ENCODE measurements around the gene GATAD2B. TPM values are rescaled to one million over a fixed set of nuclear protein-coding genes. Genes with fewer than 3 reads are reported as not detected.

GATAD2B gene
- total RNA-seq, 5 donors from 2014 or later (not counting 1 experiment from before 2014, with no cell fraction given) = 94.6 to 107 (median 103) TPM

- DNase-seq (peak; percentile 35 to 85 (median 58)), ATAC-seq (replicated peaks in 1 of 4) (peak; percentile 56 to 69 (median 59))
- Mint-ChIP-seq H3K27me3 (no peaks in the 10 kb centered on the region), H3K27ac (peak overlapping the region; percentile 90 to 96), H3K4me3 (peak overlapping the region; percentile 91 to 94 (median 92)), H3K36me3 (peaks cover 21% of the 10 kb centered on the region), H3K4me1 (peaks cover 30 to 45% (median 34%) of the 10 kb centered on the region in 3 donors), H3K9me3 (no peaks in the 10 kb centered on the region)
- H3K4me1 ChIP-seq (ENCODE audit: control insufficient read depth in 1 of 2, extremely low read depth in 1 of 2, insufficient read depth in 2 of 2, low read length in 2 of 2) = peaks cover 9 to 50% of the 10 kb centered on the region in 2 experiments
- peak overlapping the region; percentile 84 for H3K27ac ChIP-seq (ENCODE audit: low read length)
- POLR2A ChIA-PET = interaction anchor here (0.5 to 2.6 kb wide), 3 partner anchors 23 to 40 kb away, joined by 5 to 10 read pairs (median 8); partner anchors contain the start of gene GATAD2B (in 1 of the 2)
- H3K27me3 ChIP-seq (replicated peaks in 1 of 2; ENCODE audit: control insufficient read depth in 2 of 2, extremely low read depth in 1 of 2, insufficient read depth in 2 of 2, low read length in 1 of 2) = no peaks in the 10 kb centered on the region
- peaks cover 16 to 67% of the 10 kb centered on the region in 2 donors for H3K36me3 ChIP-seq (ENCODE audit: control insufficient read depth in 2 of 2, extremely low read depth in 1 of 2, insufficient read depth in 1 of 2, low read length in 1 of 2)
- WGBS (ENCODE audit: insufficient coverage) = under 1% methylated on average over 73 of the region's 95 CpGs
- CTCF ChIA-PET = interaction anchor here in 1 of 2 donors (0.6 to 4.3 kb wide), 11 partner anchors 11 to 141 kb away, joined by 3 to 25 read pairs (median 6); partner anchors contain the start of genes CREB3L4, CRTC2, GATAD2B and JTB
- H3K4me3 ChIP-seq (ENCODE audit: control insufficient read depth in 1 of 2, extremely low read depth in 1 of 2, low read length in 1 of 2) = peak overlapping the region; percentile 70 to 83
- H3K9me3 ChIP-seq = no peaks in the 10 kb centered on the region
Observed at GRCh38 chr1:153945795-153946621, 23.2 kb upstream of the GATAD2B start.

DNA sequence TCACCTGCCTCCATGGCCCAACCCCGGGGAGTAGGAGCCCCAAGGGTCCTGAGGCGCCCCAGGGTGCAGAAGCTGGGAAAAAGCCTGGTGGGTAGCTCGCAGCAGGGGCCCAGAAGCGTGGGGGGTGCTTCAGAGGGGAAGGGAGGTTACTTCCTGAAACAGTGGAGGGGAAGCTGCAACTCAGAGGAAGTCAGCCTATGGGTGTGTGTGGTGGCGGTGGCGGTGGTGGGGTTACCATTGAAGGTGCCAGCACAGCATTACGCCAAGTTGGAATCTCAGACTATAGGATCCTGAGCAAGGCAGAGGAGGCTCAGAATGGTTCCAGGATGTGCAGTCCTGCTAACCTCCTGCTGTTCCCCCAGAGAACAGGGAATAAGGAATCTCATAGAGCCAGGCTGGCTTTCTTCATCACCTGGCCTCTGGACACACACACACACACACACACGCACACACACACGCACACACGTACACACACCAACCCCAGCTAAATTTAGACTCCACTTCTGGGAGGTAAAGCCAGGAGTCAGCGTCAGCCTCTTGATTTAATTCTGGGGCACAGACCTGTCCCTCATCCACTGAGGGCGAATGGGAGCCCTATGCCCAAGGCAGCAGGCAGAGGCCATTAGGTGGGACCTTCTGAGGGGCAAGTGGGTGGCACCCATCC lies 22.5 kb upstream of the GATAD2B start:
- H3K27me3 Mint-ChIP-seq = no peaks in the 10 kb centered on the region

GRCh38 chr1:153944827-153945117 lies 22.0 kb upstream of the GATAD2B start:
- ATAC-seq (replicated peaks in 1 of 4) (no peak), DNase-seq (no peak)
- peak overlapping the region; percentile 91 to 94 (median 92) for H3K4me3 Mint-ChIP-seq
- Histone ChIP-seq H3K27me3 (replicated peaks in 1 of 2; ENCODE audit: control insufficient read depth in 2 of 2, extremely low read depth in 1 of 2, insufficient read depth in 2 of 2, low read length in 1 of 2) (no peaks in the 10 kb centered on the region), H3K4me3 (ENCODE audit: control insufficient read depth in 1 of 2, extremely low read depth in 1 of 2, low read length in 1 of 2) (peak overlapping the region; percentile 70 to 83), H3K9me3 (no peaks in the 10 kb centered on the region), H3K4me1 (ENCODE audit: control insufficient read depth in 1 of 2, extremely low read depth in 1 of 2, insufficient read depth in 2 of 2, low read length in 2 of 2) (peaks cover 9 to 50% of the 10 kb centered on the region in 2 experiments), H3K36me3 (ENCODE audit: control insufficient read depth in 2 of 2, extremely low read depth in 1 of 2, insufficient read depth in 1 of 2, low read length in 1 of 2) (peaks cover 13 to 67% of the 10 kb centered on the region in 2 donors), H3K27ac (ENCODE audit: low read length) (peak overlapping the region; percentile 84)
- no peaks in the 10 kb centered on the region for H3K9me3 Mint-ChIP-seq
- H3K27ac Mint-ChIP-seq = peak overlapping the region; percentile 90 to 96
- ChIA-PET POLR2A (interaction anchor here (0.6 to 2.6 kb wide), 9 partner anchors 13 to 208 kb away, joined by 3 to 8 read pairs (median 3); partner anchors contain the start of genes CRTC2 (in 1 of the 2) and GATAD2B (in 1 of the 2)), CTCF (interaction anchor here in 1 of 2 donors (1.1 to 4.3 kb wide), 8 partner anchors 14 to 140 kb away, joined by 4 to 25 read pairs (median 7); partner anchors contain the start of genes CREB3L4, CRTC2, GATAD2B and JTB)
- peaks cover 21% of the 10 kb centered on the region for H3K36me3 Mint-ChIP-seq
- 0% methylated on average over 3 of the region's 3 CpGs for WGBS (ENCODE audit: insufficient coverage)
- no peaks in the 10 kb centered on the region for H3K27me3 Mint-ChIP-seq
- peaks cover 35 to 50% (median 36%) of the 10 kb centered on the region in 3 donors for H3K4me1 Mint-ChIP-seq

More for the DNA sequence above, 22.5 kb upstream of the GATAD2B start:
- peaks cover 34 to 46% (median 34%) of the 10 kb centered on the region in 3 donors for H3K4me1 Mint-ChIP-seq
- Histone ChIP-seq H3K27ac (ENCODE audit: low read length) (peak overlapping the region; percentile 84), H3K36me3 (ENCODE audit: control insufficient read depth in 2 of 2, extremely low read depth in 1 of 2, insufficient read depth in 1 of 2, low read length in 1 of 2) (peaks cover 13 to 67% of the 10 kb centered on the region in 2 donors), H3K27me3 (replicated peaks in 1 of 2; ENCODE audit: control insufficient read depth in 2 of 2, extremely low read depth in 1 of 2, insufficient read depth in 2 of 2, low read length in 1 of 2) (no peaks in the 10 kb centered on the region), H3K4me3 (ENCODE audit: control insufficient read depth in 1 of 2, extremely low read depth in 1 of 2, low read length in 1 of 2) (peak overlapping the region; percentile 70 to 83), H3K4me1 (ENCODE audit: control insufficient read depth in 1 of 2, extremely low read depth in 1 of 2, insufficient read depth in 2 of 2, low read length in 2 of 2) (peaks cover 9 to 50% of the 10 kb centered on the region in 2 experiments), H3K9me3 (no peaks in the 10 kb centered on the region)
- POLR2A ChIA-PET = interaction anchor here (0.6 to 2.6 kb wide), 9 partner anchors 13 to 207 kb away, joined by 3 to 8 read pairs (median 3); partner anchors contain the start of genes CRTC2 (in 1 of the 2) and GATAD2B (in 1 of the 2)
- ATAC-seq (replicated peaks in 1 of 4) (peak; percentile 74 to 81 (median 75)), DNase-seq (peak; percentile 54 to 88 (median 80))
- CTCF ChIA-PET = interaction anchor here in 1 of 2 donors (1.1 to 4.3 kb wide), 9 partner anchors 14 to 141 kb away, joined by 4 to 25 read pairs (median 7); partner anchors contain the start of genes CREB3L4, CRTC2, GATAD2B and JTB
- peak overlapping the region; percentile 91 to 94 (median 92) for H3K4me3 Mint-ChIP-seq
- WGBS (ENCODE audit: insufficient coverage) = 0% methylated on average over 12 of the region's 12 CpGs
- H3K9me3 Mint-ChIP-seq = no peaks in the 10 kb centered on the region
- H3K27ac Mint-ChIP-seq = peak overlapping the region; percentile 90 to 96
- H3K36me3 Mint-ChIP-seq = peaks cover 19% of the 10 kb centered on the region

DNA sequence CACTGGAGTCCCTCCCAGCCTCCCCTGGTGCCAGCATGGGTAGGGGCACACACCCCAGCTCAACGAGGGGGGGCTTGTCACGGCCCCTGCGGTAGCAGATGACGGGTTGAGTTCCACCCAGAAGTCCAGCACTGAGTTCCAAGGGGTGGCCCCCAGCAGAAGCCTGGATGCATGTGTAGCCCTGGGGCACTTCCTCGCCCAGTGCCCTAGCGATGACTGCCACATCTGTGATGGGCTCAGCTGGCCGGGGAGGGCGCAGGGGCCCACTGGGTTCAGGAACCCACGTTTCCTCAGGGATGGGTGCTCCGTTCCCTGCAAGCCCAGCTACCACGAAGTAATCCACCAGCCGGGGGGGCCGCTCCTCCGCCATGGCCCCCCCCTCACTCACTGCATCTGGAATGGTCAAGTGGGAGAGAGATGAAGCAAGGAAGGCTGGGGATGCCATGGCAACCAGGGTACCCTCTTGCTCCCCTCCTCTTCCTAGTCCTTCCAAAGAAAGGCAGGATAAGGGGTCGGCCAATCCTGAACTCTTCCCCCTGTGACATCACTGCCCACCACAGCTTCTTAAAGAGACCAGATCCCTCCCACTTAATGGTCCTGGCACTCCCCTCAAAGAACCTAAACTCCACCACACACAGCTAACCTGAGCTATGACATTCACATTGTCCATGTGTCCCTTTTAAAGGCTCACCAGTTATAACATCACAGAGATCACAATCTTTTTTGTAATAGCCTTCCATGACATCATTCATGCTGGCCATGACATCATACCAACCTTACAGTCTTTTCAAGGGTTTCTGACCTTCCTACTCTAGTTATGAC lies 21.4 kb upstream of the GATAD2B start:
- Histone ChIP-seq H3K4me1 (ENCODE audit: control insufficient read depth in 1 of 2, extremely low read depth in 1 of 2, insufficient read depth in 2 of 2, low read length in 2 of 2) (peaks cover 9 to 50% of the 10 kb centered on the region in 2 experiments), H3K27me3 (replicated peaks in 1 of 2; ENCODE audit: control insufficient read depth in 2 of 2, extremely low read depth in 1 of 2, insufficient read depth in 2 of 2, low read length in 1 of 2) (no peaks in the 10 kb centered on the region), H3K4me3 (ENCODE audit: control insufficient read depth in 1 of 2, extremely low read depth in 1 of 2, low read length in 1 of 2) (peak overlapping the region; percentile 70 to 83), H3K9me3 (no peaks in the 10 kb centered on the region), H3K36me3 (ENCODE audit: control insufficient read depth in 2 of 2, extremely low read depth in 1 of 2, insufficient read depth in 1 of 2, low read length in 1 of 2) (peaks cover 14 to 68% of the 10 kb centered on the region in 2 donors), H3K27ac (ENCODE audit: low read length) (peak overlapping the region; percentile 84)
- ChIA-PET CTCF (interaction anchor here (0.6 to 4.3 kb wide), 11 partner anchors 15 to 214 kb away, joined by 3 to 25 read pairs (median 6); partner anchors contain the start of genes CREB3L4 (in 1 of the 2), CRTC2 (in 1 of the 2), GATAD2B (in 1 of the 2) and JTB (in 1 of the 2)), POLR2A (interaction anchor here (0.6 to 2.6 kb wide), 9 partner anchors 14 to 441 kb away, joined by 3 to 8 read pairs (median 3); partner anchors contain the start of gene GATAD2B (in 1 of the 2))
- DNase-seq (peak in 1 of 35 experiments; percentile 40), ATAC-seq (replicated peaks in 1 of 4) (no peak)
- H3K9me3 Mint-ChIP-seq = no peaks in the 10 kb centered on the region
- peaks cover 35 to 53% (median 38%) of the 10 kb centered on the region in 3 donors for H3K4me1 Mint-ChIP-seq
- H3K27ac Mint-ChIP-seq = peak overlapping the region; percentile 90 to 96
- no peaks in the 10 kb centered on the region for H3K27me3 Mint-ChIP-seq
- 95% methylated on average over 6 of the region's 15 CpGs for WGBS (ENCODE audit: insufficient coverage)
- peaks cover 27% of the 10 kb centered on the region for H3K36me3 Mint-ChIP-seq
- H3K4me3 Mint-ChIP-seq = peak overlapping the region; percentile 91 to 94 (median 92)

GRCh38 chr1:153942766-153943549 lies 20.2 kb upstream of the GATAD2B start:
- no peaks in the 10 kb centered on the region for H3K27me3 Mint-ChIP-seq
- peaks cover 35 to 54% (median 39%) of the 10 kb centered on the region in 3 donors for H3K4me1 Mint-ChIP-seq
- Histone ChIP-seq H3K36me3 (ENCODE audit: control insufficient read depth in 2 of 2, extremely low read depth in 1 of 2, insufficient read depth in 1 of 2, low read length in 1 of 2) (peaks cover 11 to 63% of the 10 kb centered on the region in 2 donors), H3K4me3 (ENCODE audit: control insufficient read depth in 1 of 2, extremely low read depth in 1 of 2, low read length in 1 of 2) (no peak overlapping the region), H3K27me3 (replicated peaks in 1 of 2; ENCODE audit: control insufficient read depth in 2 of 2, extremely low read depth in 1 of 2, insufficient read depth in 2 of 2, low read length in 1 of 2) (no peaks in the 10 kb centered on the region), H3K27ac (ENCODE audit: low read length) (peak overlapping the region; percentile 45), H3K9me3 (no peaks in the 10 kb centered on the region), H3K4me1 (ENCODE audit: control insufficient read depth in 1 of 2, extremely low read depth in 1 of 2, insufficient read depth in 2 of 2, low read length in 2 of 2) (peaks cover 9 to 50% of the 10 kb centered on the region in 2 experiments)
- H3K27ac Mint-ChIP-seq = peak overlapping the region; percentile 52 to 66
- peak overlapping the region in 1 of 3 donors; percentile 91 for H3K4me3 Mint-ChIP-seq
- DNase-seq (no peak), ATAC-seq (replicated peaks in 1 of 4) (no peak)
- H3K36me3 Mint-ChIP-seq = peaks cover 27% of the 10 kb centered on the region
- CTCF ChIA-PET = interaction anchor here (0.7 to 4.3 kb wide), 2 partner anchors 19 to 22 kb away, joined by 3 to 25 read pairs; partner anchors contain the start of gene GATAD2B (in 1 of the 2)
- H3K9me3 Mint-ChIP-seq = no peaks in the 10 kb centered on the region
- 100% methylated on average over 4 of the region's 11 CpGs for WGBS (ENCODE audit: insufficient coverage)
- POLR2A ChIA-PET = interaction anchor here (0.5 to 1.1 kb wide), 5 partner anchors 19 to 106 kb away, joined by 3 to 13 read pairs (median 6); no protein-coding TSS in a partner anchor

All from T-cell (primary cell).